Rectal smooth muscle tissue (tissue), 1 donor: Measurements from ENCODE around the gene RAPGEF4.

Experiments used
- H3K27ac ChIP-seq: one replicate; pipeline ENCODE4 v1.7.0; 2013; ENCODE audit warnings: low read depth, low read length, inconsistent platforms
- H3K27me3 ChIP-seq: one replicate; pipeline ENCODE4 v1.7.0; 2013; ENCODE audit warnings: low read length; ENCODE audit not compliant: control insufficient read depth, insufficient read depth
- H3K36me3 ChIP-seq: one replicate; pipeline ENCODE4 v1.7.0; 2013; ENCODE audit warnings: low read length; ENCODE audit not compliant: control insufficient read depth, insufficient read depth
- H3K4me1 ChIP-seq: one replicate; pipeline ENCODE4 v1.7.0; 2013; ENCODE audit warnings: low read length; ENCODE audit not compliant: control insufficient read depth, insufficient read depth
- H3K4me3 ChIP-seq: one replicate; pipeline ENCODE4 v1.7.0; 2013; ENCODE audit warnings: low read length
- H3K9ac ChIP-seq: one replicate; pipeline ENCODE4 v1.7.0; 2013; ENCODE audit warnings: low read length

Gene RAPGEF4

DNA sequence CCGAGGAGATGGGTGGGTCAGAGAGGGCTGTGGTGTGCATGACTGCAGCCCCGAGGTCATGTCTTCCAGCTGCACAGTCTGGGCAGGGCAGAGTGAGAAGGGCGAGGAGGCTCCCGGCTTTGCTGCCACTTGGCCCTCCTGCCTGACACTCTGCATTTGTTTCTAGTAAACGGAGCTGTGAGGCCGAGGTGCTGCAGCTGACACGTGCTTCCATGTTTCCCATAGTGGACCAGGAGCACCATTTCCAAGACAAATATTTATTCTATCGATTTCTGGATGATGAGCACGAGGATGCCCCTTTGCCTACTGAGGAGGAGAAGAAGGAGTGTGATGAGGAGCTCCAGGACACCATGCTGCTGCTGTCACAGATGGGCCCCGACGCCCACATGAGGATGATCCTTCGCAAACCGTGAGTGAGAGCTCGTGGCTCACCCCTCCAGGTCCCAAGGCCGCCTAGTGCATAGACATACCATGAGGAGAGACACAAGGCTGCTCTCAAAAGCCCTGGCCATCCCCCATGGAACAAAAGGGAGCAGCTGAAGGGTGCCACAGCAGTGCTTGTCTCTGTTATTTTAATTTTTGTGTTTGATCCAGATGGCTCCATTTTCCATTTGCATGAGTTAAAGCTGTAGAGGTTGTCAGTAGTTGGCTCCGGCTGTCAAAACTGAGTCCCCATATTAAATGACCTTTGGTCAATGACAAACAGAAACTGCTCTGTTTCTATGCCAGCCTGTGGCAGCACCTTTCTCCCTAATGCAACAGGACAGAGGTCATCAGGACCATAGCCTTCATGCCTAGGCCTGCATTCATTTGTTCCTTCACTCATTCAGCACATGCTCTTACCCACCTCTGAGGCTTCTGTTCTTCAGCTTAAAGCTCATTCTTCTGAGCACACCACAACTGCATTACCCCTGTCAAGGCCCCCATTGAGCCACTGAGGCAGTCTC lies 231.7 kb downstream of the RAPGEF4 start:
- H3K27me3 ChIP-seq: no peaks in the 10 kb centered on the region
- no peak overlapping the region for H3K9ac ChIP-seq
- H3K36me3 ChIP-seq: no peaks in the 10 kb centered on the region
- no peak overlapping the region for H3K27ac ChIP-seq
- no peaks in the 10 kb centered on the region for H3K4me1 ChIP-seq
- H3K4me3 ChIP-seq: no peak overlapping the region

DNA sequence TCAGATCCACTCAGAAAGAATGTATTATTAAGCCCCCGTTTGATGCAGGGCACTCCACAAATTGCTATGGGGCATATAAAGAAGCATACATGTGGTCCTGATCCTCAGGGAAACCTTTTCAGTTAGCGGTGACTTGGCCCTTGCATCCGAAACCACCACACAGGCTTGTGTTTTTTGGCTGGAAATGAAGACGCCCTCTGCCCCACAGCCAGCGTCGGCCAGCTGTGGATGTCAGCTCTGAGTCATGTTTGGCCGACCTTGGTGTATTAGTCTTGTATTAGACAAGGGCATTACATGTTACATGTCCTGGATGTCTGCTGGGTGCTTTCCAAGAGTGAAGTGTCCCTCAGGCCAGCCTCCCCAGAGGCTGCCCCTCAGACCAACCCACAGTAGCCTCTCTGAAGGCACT lies 232.4 kb downstream of the RAPGEF4 start:
- Histone ChIP-seq H3K36me3 (no peaks in the 10 kb centered on the region), H3K4me1 (no peaks in the 10 kb centered on the region), H3K27me3 (no peaks in the 10 kb centered on the region), H3K9ac (no peak overlapping the region), H3K4me3 (no peak overlapping the region), H3K27ac (no peak overlapping the region)

DNA sequence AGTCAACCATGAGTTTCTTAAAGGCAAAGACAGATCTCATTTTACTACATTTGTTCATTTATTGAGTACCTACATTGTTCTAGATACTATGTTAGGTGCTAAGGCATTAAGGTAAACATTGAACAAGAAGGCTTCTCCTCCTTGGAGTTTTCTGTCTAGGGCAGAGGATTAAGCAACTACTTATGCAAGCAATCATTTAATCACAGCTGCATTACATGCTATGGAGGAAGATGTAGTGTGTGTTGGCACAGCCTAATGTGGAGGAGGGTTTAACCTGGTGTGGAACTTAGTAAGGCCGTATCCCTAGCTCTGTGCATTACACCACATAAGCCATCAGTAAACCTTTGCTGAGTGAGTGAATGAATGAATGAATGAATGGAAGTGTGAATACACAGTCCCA lies 233.5 kb downstream of the RAPGEF4 start:
- Histone ChIP-seq H3K27me3 (no peaks in the 10 kb centered on the region), H3K27ac (no peak overlapping the region), H3K36me3 (no peaks in the 10 kb centered on the region), H3K4me1 (no peaks in the 10 kb centered on the region), H3K4me3 (no peak overlapping the region), H3K9ac (no peak overlapping the region)

DNA sequence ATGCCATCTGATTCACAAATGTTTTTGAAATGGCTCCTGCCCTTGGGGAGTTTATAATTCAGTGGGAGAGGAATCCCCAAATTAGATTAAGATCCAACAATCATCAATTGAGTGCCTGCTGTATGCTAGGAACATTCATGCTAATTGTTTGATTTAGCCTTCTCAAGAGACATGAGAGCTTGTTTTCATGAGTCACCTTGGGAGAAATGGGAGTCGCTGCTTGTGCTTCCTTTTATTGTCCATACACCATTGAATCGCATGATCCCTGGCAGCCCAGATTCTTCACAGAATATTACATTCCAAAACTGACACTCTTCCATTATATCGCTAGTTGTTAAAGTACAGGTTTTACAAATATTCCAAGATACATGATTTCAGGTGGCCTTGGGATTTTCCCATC lies 234.0 kb downstream of the RAPGEF4 start:
- H3K4me1 ChIP-seq: no peaks in the 10 kb centered on the region
- H3K27ac ChIP-seq: no peak overlapping the region
- no peak overlapping the region for H3K9ac ChIP-seq
- no peaks in the 10 kb centered on the region for H3K36me3 ChIP-seq
- H3K4me3 ChIP-seq: no peak overlapping the region
- no peaks in the 10 kb centered on the region for H3K27me3 ChIP-seq

DNA sequence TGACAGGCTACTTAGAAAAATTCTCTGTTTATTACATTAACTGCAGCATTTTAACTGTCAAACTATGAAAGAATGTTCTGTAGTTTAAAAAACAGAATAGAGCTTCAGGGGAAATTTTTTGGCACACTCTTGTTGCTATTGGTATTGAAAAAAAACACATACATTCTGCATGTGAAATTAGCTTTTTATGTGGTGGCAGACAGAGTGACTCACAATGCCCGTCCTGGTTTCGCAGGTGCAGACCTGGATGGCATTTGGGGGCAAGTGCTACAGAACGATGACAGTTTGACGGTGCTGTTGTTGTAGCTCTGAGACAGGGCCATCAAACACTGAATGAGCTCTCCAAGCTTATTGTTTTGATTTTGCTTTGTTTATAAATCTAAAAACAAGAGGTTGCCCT lies 235.0 kb downstream of the RAPGEF4 start:
- Histone ChIP-seq H3K4me1 (no peaks in the 10 kb centered on the region), H3K4me3 (no peak overlapping the region), H3K9ac (no peak overlapping the region), H3K36me3 (no peaks in the 10 kb centered on the region), H3K27me3 (no peaks in the 10 kb centered on the region), H3K27ac (no peak overlapping the region)

DNA sequence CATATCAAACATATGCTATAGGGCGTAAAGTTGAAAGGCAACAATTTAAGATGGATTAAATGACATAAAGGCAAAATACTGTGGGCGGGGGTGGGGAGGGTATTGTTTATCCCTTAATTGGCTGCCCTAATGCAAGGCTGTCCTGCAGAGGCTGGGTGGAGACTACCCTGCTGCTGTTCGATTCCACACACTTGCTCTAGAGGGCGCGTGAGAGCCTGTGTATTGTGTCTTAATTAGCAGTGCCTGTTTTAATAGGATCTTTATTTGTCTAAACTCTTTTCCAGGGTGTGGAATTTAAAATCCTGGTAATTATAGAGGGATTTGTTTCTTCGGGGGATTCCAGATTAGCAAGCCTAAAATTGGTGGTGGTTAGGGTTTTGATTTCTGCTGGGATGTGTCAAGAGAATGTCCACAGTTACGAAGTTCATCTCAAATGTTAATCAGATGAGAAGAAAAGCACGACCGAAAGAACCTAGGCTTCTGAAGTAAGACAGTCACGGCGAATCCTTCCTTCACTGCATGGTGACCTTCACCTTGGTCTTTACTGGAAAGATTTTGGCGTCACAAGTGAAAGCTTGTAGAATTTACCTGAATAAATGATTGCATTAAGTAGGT lies 236.5 kb downstream of the RAPGEF4 start:
- Histone ChIP-seq H3K4me1 (no peaks in the 10 kb centered on the region), H3K27ac (no peak overlapping the region), H3K36me3 (no peaks in the 10 kb centered on the region), H3K9ac (no peak overlapping the region), H3K4me3 (no peak overlapping the region), H3K27me3 (no peaks in the 10 kb centered on the region)

DNA sequence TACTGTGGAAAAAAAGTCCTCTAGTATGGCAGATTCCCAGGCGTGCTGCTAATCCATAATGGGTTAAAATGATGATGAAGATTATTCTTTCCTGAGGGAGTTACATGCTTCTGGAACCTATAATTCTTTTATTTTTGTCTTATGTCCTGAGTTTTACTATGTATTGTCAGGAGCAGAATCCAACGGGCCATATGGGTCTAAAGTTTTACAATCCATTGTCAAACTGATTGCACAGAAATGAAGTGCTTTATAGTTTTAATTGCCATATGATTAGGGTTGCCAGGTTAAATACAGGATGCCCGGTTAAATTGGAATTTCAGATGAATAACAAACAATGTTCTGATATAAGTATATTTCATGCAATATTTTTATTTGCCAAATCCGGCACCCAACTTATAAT lies 239.1 kb downstream of the RAPGEF4 start:
- no peak overlapping the region for H3K4me3 ChIP-seq
- no peak overlapping the region for H3K9ac ChIP-seq
- no peaks in the 10 kb centered on the region for H3K36me3 ChIP-seq
- H3K4me1 ChIP-seq: no peaks in the 10 kb centered on the region
- H3K27ac ChIP-seq: no peak overlapping the region
- no peaks in the 10 kb centered on the region for H3K27me3 ChIP-seq

DNA sequence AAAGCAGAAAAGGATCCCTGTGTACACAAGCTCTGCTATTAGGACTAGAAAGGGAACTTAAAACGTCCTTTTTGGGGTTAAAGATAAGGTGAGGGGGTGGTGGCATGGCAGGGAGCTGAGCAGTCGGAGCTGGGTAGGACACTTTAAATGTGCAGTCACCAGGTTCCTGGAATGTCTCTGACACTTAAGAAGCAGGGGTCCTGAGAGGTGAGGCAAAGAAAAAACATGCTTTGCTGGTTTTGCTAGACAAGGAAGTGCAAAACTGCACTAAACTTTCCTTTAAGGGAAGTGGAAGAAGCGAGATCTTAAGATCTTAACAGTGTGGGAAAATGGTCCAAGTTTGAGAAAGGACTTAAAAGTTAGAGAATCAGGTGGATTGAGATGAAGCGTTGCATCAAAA lies 240.5 kb downstream of the RAPGEF4 start:
- Histone ChIP-seq H3K36me3 (no peaks in the 10 kb centered on the region), H3K4me3 (no peak overlapping the region), H3K4me1 (no peaks in the 10 kb centered on the region), H3K9ac (no peak overlapping the region), H3K27me3 (no peaks in the 10 kb centered on the region), H3K27ac (no peak overlapping the region)

DNA sequence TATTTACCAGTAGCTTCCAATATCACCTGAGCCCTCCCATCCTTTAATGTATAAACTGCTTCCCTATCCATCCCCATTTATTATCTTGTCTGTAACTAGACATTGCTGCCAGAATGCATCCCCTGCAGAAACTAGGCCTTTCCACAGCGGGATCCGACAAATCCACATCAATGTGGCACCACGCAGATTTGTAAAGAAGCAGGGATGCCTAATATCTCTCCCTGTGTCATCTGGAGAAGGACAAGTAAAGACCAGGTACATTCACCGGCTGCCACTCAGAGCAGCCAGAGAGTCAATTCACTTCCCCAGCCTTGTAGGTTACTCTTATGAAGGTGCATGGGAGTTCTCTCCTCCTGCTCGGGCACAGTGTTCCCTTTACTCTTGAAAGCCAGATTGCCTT lies 241.2 kb downstream of the RAPGEF4 start:
- H3K27ac ChIP-seq: no peak overlapping the region
- no peaks in the 10 kb centered on the region for H3K4me1 ChIP-seq
- H3K27me3 ChIP-seq: no peaks in the 10 kb centered on the region
- H3K4me3 ChIP-seq: no peak overlapping the region
- H3K36me3 ChIP-seq: no peaks in the 10 kb centered on the region
- H3K9ac ChIP-seq: no peak overlapping the region

DNA sequence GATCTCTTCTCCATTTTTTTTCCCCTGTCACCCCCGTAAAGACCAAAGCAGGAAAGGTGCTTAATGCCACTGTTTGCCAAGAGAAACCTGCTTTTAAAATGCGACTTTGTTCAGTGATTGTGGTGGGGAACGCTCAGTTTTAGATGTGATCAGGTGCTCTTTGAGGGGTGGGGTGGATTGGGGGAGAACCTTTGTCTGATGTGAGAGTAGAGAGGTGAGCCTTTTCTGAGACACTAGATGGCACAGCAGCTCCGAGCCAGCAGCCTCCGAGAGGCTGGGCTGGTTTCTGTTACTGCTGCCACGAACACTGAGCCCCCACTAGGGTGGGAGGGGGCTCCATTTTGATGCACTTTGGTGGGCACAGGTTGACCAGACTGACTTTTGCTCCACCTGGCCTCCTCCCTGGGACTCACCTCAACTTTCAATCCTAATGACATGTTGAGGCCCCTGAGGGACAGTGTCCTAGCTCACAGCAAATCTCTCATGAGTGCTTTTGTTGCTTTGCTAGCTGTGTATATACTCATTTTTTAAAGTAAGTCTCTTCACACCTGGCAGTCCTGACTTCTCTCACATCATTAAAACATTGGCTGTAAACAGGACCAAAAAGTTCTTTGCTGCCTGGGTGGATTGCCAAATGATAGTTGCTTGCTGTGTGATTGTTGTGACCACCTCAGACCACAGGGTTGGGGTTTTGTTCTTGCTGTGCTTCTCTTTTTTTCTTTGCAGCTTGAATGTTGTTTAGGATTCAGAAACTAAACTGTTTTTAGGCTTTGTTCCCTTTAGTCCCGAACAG lies 241.8 kb downstream of the RAPGEF4 start:
- Histone ChIP-seq H3K36me3 (no peaks in the 10 kb centered on the region), H3K27me3 (no peaks in the 10 kb centered on the region), H3K4me1 (no peaks in the 10 kb centered on the region), H3K4me3 (no peak overlapping the region), H3K9ac (no peak overlapping the region), H3K27ac (no peak overlapping the region)

DNA sequence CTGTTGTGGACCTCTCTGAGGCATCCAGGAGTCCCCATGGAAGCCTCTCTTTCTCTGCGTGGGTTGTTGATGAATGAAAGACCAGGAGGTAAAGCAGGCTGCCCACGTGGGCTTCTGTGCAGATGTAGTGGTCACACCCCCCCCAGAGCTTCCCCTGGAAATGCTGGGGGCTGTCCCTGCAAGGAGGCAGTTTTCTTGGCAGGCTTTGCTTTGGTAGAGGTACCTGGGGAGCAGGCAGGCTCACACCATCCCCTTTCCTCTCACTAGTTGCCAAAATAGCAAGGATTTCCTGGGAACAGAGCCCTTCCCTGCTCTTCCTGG lies 242.4 kb downstream of the RAPGEF4 start:
- Histone ChIP-seq H3K4me1 (no peaks in the 10 kb centered on the region), H3K4me3 (no peak overlapping the region), H3K27ac (no peak overlapping the region), H3K27me3 (no peaks in the 10 kb centered on the region), H3K36me3 (no peaks in the 10 kb centered on the region), H3K9ac (no peak overlapping the region)

DNA sequence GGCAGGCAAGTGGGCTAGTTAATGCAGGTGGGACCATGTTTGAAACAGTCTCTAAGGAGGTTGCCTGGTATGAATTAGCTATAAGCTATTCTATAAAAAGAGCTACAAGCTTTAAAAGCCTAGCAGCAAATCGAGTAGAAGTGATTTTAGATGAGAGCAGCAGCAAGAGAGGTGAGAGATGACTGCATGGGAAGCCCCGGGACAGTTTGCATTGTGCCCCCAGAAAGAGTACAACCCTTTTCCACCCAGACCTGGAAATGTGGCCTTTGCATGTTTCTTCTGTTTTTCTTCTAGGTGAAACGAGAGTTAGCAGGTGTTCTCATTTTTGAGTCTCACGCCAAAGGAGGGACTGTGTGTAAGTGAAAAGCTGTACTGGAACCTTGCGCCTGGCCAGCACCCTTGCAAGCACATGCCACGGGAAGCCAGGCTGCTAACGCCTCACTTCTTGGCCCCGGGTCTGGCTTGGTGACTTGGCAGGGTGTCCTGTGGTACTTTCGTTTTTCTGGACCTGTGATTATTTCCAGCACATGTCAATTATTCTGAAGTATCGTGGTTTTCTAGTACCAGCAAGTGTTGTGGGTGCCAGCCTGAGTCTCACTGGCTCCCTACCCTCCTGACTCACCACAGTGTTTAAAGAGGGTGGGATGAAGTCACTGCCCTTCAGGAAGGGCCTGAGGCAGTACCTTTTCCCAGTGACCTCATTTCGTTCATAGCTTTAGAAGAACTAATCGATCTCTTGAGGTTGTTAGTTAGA lies 249.7 kb downstream of the RAPGEF4 start:
- H3K27ac ChIP-seq: no peak overlapping the region
- no peak overlapping the region for H3K9ac ChIP-seq
- no peaks in the 10 kb centered on the region for H3K36me3 ChIP-seq
- no peak overlapping the region for H3K4me3 ChIP-seq
- H3K27me3 ChIP-seq: no peaks in the 10 kb centered on the region
- H3K4me1 ChIP-seq: no peaks in the 10 kb centered on the region
